ENCODE data around the gene CEP83.

CEP83 gene

DNA sequence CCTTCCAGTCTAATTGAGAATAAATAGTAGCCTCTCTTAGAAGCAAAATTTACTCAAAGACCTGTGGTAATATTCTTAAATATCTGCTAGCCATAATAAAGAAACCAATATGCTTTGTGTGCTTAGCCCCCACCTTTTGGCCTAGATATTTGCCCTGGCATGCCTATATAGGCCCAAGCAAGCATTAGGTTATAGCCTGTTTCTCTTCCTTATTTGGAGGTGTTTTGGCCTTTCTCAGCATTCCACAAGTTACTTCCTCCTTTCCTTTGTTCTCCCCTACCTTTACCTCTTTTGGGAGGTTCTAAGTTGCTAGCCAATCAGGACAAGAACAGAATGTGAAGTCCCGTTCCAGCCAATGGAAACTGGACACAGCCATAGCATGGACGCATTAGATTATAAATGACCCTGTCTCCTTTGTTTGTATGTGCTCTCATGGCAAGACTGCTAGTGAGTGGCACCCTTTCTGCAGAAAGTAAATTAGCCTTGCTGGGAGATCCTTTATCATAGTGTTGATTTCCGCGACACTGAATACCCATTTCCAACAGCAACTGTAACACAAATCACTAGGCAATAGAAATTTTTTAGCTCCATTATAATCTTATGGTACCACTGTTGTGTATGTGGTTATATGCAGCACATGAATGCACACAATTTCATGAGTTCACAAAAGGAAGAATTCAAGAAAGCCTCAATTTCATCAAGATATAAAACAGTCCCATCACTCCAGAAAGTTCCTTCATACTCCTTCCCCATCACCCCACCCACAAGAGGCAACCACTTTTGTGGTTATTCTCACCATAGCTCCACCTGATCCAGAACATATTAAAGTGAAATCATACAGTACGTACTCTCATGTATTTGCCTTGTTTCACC is 37.6 kb downstream of the CEP83 start:
- Histone ChIP-seq H2AFZ (ENCODE audit: low read depth, low read length) (no peak overlapping the region), H3K36me3 (ENCODE audit: insufficient read depth, low read length) (peaks cover 18% of the 10 kb centered on the region), H3K4me3 (ENCODE audit: low read depth in 1 of 2, low read length in 2 of 2) (no peak overlapping the region), H3K4me2 (ENCODE audit: insufficient read depth, low read length) (no peak overlapping the region), H3K9me3 (ENCODE audit: insufficient read depth, low read length, severe bottlenecking) (peaks cover 39% of the 10 kb centered on the region), H3K27ac (ENCODE audit: low read length) (no peak overlapping the region), H3K79me2 (ENCODE audit: insufficient read depth, low read length) (peaks cover 13% of the 10 kb centered on the region; the same call in 1 of the 2 replicates), H3K9ac (ENCODE audit: low read depth, low read length) (no peak overlapping the region), H4K20me1 (ENCODE audit: insufficient read depth, low read length) (no peaks in the 10 kb centered on the region), H3K27me3 (ENCODE audit: insufficient read depth, low read length, poor library complexity) (no peaks in the 10 kb centered on the region), H3K4me1 (ENCODE audit: insufficient read depth, low read length) (no peaks in the 10 kb centered on the region)
- TF ChIP-seq EZH2 (IDR thresholded peaks at IDR 0.05; ENCODE audit: borderline replicate concordance, low read depth, low read length, severe bottlenecking): no peak
- TF ChIP-seq, protein P1, sequence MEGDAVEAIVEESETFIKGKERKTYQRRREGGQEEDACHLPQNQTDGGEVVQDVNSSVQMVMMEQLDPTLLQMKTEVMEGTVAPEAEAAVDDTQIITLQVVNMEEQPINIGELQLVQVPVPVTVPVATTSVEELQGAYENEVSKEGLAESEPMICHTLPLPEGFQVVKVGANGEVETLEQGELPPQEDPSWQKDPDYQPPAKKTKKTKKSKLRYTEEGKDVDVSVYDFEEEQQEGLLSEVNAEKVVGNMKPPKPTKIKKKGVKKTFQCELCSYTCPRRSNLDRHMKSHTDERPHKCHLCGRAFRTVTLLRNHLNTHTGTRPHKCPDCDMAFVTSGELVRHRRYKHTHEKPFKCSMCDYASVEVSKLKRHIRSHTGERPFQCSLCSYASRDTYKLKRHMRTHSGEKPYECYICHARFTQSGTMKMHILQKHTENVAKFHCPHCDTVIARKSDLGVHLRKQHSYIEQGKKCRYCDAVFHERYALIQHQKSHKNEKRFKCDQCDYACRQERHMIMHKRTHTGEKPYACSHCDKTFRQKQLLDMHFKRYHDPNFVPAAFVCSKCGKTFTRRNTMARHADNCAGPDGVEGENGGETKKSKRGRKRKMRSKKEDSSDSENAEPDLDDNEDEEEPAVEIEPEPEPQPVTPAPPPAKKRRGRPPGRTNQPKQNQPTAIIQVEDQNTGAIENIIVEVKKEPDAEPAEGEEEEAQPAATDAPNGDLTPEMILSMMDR (IDR thresholded peaks at IDR 0.05; ENCODE audit: borderline replicate concordance, extremely low read depth, low read length, poor library complexity, severe bottlenecking): no peak
- ATAC-seq (ENCODE audit: insufficient read depth, low read depth) (no peak), DNase-seq (no peak)

DNA sequence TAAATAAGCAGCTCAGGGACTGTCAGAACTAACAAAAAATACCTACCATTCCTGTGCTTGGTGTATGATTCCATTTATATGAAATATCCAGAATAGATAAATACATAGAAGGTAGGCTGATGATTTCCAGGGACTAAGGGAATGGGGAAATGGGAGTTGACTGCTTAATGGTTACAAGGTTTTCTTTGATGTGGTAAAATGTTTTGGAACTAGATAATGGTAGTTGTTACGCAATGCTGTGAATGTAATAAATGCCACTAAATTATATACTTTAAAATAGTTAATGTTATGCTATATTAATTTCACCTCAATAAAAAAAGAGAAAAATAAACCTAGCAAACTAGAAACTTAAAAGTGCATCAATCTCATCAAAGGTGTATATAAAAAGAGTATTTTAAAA is 41.1 kb downstream of the CEP83 start:
- H3K4me2 ChIP-seq (ENCODE audit: insufficient read depth, low read length): no peak overlapping the region
- H3K9me3 ChIP-seq (ENCODE audit: insufficient read depth, low read length, severe bottlenecking): peaks cover 29% of the 10 kb centered on the region
- peaks cover 4% of the 10 kb centered on the region; the same call in 1 of the 2 replicates for H3K36me3 ChIP-seq (ENCODE audit: insufficient read depth, low read length)
- no peak overlapping the region for H2AFZ ChIP-seq (ENCODE audit: low read depth, low read length)
- DNase-seq (no peak), ATAC-seq (ENCODE audit: insufficient read depth, low read depth) (no peak)
- no peak overlapping the region for H3K4me3 ChIP-seq (ENCODE audit: low read depth in 1 of 2, low read length in 2 of 2)
- no peak overlapping the region for H3K9ac ChIP-seq (ENCODE audit: low read depth, low read length)
- peaks cover 5% of the 10 kb centered on the region; the same call in 1 of the 2 replicates for H3K79me2 ChIP-seq (ENCODE audit: insufficient read depth, low read length)
- H3K27ac ChIP-seq (ENCODE audit: low read length): no peak overlapping the region
- no peaks in the 10 kb centered on the region for H3K4me1 ChIP-seq (ENCODE audit: insufficient read depth, low read length)
- no peaks in the 10 kb centered on the region for H4K20me1 ChIP-seq (ENCODE audit: insufficient read depth, low read length)
- TF ChIP-seq, protein P1 (IDR thresholded peaks at IDR 0.05; ENCODE audit: borderline replicate concordance, extremely low read depth, low read length, poor library complexity, severe bottlenecking): no peak
- no peak for TF ChIP-seq EZH2 (IDR thresholded peaks at IDR 0.05; ENCODE audit: borderline replicate concordance, low read depth, low read length, severe bottlenecking)
- H3K27me3 ChIP-seq (ENCODE audit: insufficient read depth, low read length, poor library complexity): no peaks in the 10 kb centered on the region

DNA sequence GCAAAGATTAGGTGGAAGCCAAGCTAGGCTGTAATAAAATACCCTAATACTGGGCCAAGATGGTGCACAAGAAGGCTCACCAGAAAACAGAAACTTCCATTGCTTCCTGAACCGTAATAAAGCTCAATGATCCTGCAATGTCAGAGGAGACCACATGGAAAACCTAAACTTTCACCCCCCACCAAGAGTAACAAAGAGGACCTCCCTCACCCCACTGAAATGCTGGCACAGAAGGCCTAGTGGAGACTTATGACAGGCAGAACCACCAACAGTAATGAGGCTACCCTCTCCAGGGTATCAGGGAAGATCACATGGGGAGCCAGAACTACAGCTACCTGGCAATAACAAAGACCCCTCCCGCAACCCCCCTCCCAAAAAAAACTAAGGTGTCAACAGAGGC is 43.1 kb downstream of the CEP83 start:
- peaks cover 10% of the 10 kb centered on the region; the same call in 1 of the 2 replicates for H3K79me2 ChIP-seq (ENCODE audit: insufficient read depth, low read length)
- H3K4me1 ChIP-seq (ENCODE audit: insufficient read depth, low read length): no peaks in the 10 kb centered on the region
- DNase-seq (no peak), ATAC-seq (ENCODE audit: insufficient read depth, low read depth) (no peak)
- H2AFZ ChIP-seq (ENCODE audit: low read depth, low read length): no peak overlapping the region
- TF ChIP-seq, protein P1 (IDR thresholded peaks at IDR 0.05; ENCODE audit: borderline replicate concordance, extremely low read depth, low read length, poor library complexity, severe bottlenecking): no peak
- no peak for TF ChIP-seq EZH2 (IDR thresholded peaks at IDR 0.05; ENCODE audit: borderline replicate concordance, low read depth, low read length, severe bottlenecking)
- no peak overlapping the region for H3K4me3 ChIP-seq (ENCODE audit: low read depth in 1 of 2, low read length in 2 of 2)
- H3K27ac ChIP-seq (ENCODE audit: low read length): no peak overlapping the region
- H3K9ac ChIP-seq (ENCODE audit: low read depth, low read length): no peak overlapping the region
- H3K36me3 ChIP-seq (ENCODE audit: insufficient read depth, low read length): no peaks in the 10 kb centered on the region
- H4K20me1 ChIP-seq (ENCODE audit: insufficient read depth, low read length): no peaks in the 10 kb centered on the region
- H3K4me2 ChIP-seq (ENCODE audit: insufficient read depth, low read length): no peak overlapping the region
- peaks cover 14% of the 10 kb centered on the region for H3K9me3 ChIP-seq (ENCODE audit: insufficient read depth, low read length, severe bottlenecking)
- no peaks in the 10 kb centered on the region for H3K27me3 ChIP-seq (ENCODE audit: insufficient read depth, low read length, poor library complexity)

All from DND-41 (cell line).